Tibial artery (tissue), 4 donors: Measurements from ENCODE around the gene SCG5.

ENCODE experiments used
- DNase-seq, 2 donors: peaks; one replicate each; pipeline ENCODE4 v3.0.0-alpha.2; 2019
- H3K27ac ChIP-seq, 2 donors: fragments of 200-600 bp; sonication (generic) in 1 of 2; 1 replicate in 1 of 2; 2 replicates in 1 of 2; pipeline ENCODE4 v1.5.1; 2018 to 2019; ENCODE audit warnings: mild to moderate bottlenecking in 1 of 2
- H3K27me3 ChIP-seq, 2 donors: fragments of 200-600 bp; sonication (generic) in 1 of 2; one replicate each; pipeline versions ENCODE4 v1.5.1 to v1.6.0; 2016 to 2019
- H3K36me3 ChIP-seq, 3 donors: fragments of 200-600 bp; sonication (generic) in 2 of 3; one replicate each; pipeline ENCODE4 v1.5.1; 2016 to 2019; ENCODE audit warnings: mild to moderate bottlenecking in 2 of 3
- H3K4me1 ChIP-seq, 4 donors: fragments of 200-600 bp; sonication (generic) in 2 of 4; 1 replicate in 3 of 4; 2 replicates in 1 of 4; pipeline ENCODE4 v1.5.1; 2016 to 2019
- H3K4me3 ChIP-seq, 2 donors: fragments of 200-600 bp; sonication (generic) in 1 of 2; 1 replicate in 1 of 2; 2 replicates in 1 of 2; pipeline ENCODE4 v1.5.1; 2018 to 2019; ENCODE audit warnings: mild to moderate bottlenecking in 2 of 2
- H3K9me3 ChIP-seq, 3 donors: fragments of 200-600 bp; sonication (generic) in 1 of 3; one replicate each; pipeline ENCODE4 v1.5.1; 2016 to 2019
- intact Hi-C: fragments of 100-400 bp; cut with DNase I; formaldehyde crosslinking; loops from one replicate; pipeline ENCODE4 v1.15.0; 2023; ENCODE audit warnings: low total_unique reads
- TF ChIP-seq, protein P1 (sequence below), 2 experiments: fragments of 200-600 bp in 1 of 2; fragments of 450-650 bp in 1 of 2; IDR thresholded peaks; one replicate each; pipeline ENCODE4 v1.5.1; 2017 to 2019; ENCODE audit warnings: antibody characterized with exemption in 2 of 2, mild to moderate bottlenecking in 1 of 2, moderate library complexity in 1 of 2

Gene SCG5

DNA sequence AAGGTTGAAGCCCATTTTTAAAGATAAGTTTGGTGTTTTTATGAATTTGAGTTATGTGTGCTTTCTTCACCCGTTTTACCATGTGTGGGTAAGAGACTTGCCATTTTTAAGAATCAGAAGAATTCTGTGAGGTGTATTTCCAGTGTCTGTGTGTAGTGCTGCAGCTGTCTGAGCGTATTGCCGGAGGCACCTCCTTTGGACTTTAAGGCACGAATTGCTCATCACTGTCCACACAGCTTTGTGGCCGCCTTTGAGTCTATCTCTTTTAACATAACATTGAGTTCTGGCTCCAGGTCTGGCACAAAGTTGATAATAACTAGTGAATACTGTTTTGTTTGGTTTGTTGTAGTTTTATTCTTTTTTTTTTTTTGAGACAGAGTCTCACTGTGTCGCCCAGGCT, 25.8 kb downstream of the SCG5 start:
- no peak for DNase-seq
- Histone ChIP-seq H3K9me3 (no peaks in the 10 kb centered on the region), H3K27me3 (peaks cover 0 to 2% of the 10 kb centered on the region in 2 donors), H3K36me3 (no peaks in the 10 kb centered on the region), H3K4me3 (no peak overlapping the region), H3K27ac (no peak overlapping the region), H3K4me1 (no peaks in the 10 kb centered on the region)
- intact Hi-C loops, result loop anchor here (10.0 kb wide), 1 partner anchor 177 kb away; no protein-coding TSS in a partner anchor
- TF ChIP-seq, protein P1, sequence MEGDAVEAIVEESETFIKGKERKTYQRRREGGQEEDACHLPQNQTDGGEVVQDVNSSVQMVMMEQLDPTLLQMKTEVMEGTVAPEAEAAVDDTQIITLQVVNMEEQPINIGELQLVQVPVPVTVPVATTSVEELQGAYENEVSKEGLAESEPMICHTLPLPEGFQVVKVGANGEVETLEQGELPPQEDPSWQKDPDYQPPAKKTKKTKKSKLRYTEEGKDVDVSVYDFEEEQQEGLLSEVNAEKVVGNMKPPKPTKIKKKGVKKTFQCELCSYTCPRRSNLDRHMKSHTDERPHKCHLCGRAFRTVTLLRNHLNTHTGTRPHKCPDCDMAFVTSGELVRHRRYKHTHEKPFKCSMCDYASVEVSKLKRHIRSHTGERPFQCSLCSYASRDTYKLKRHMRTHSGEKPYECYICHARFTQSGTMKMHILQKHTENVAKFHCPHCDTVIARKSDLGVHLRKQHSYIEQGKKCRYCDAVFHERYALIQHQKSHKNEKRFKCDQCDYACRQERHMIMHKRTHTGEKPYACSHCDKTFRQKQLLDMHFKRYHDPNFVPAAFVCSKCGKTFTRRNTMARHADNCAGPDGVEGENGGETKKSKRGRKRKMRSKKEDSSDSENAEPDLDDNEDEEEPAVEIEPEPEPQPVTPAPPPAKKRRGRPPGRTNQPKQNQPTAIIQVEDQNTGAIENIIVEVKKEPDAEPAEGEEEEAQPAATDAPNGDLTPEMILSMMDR (IDR thresholded peaks at IDR 0.05), result no peak

DNA sequence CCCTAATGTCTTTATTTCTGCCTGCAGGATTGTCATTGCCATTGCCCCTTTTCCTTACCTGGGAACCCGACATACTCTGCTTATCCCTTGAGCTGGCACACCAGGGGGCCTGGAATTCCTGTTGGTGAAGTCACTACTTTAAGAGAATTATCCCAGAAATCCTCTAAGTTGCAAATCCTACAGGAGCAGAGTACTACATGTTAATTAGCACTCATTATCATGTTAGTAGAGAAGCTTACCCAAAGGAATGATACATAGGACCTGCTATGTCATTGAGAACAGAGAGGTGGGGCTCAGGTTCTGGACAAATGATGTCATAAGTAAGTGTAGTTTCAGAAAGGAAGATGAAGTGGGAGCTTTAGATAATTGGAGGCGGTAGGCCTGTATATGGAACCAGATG, 27.4 kb downstream of the SCG5 start:
- H3K27me3 ChIP-seq, result peaks cover 0 to 5% of the 10 kb centered on the region in 2 donors
- H3K4me1 ChIP-seq, result no peaks in the 10 kb centered on the region
- no peaks in the 10 kb centered on the region for H3K9me3 ChIP-seq
- no peaks in the 10 kb centered on the region for H3K36me3 ChIP-seq
- no peak for DNase-seq
- intact Hi-C loops, result loop anchor here (10.0 kb wide), 1 partner anchor 176 kb away; no protein-coding TSS in a partner anchor
- H3K4me3 ChIP-seq, result no peak overlapping the region
- TF ChIP-seq, protein P1 (IDR thresholded peaks at IDR 0.05), result no peak
- no peak overlapping the region for H3K27ac ChIP-seq

DNA sequence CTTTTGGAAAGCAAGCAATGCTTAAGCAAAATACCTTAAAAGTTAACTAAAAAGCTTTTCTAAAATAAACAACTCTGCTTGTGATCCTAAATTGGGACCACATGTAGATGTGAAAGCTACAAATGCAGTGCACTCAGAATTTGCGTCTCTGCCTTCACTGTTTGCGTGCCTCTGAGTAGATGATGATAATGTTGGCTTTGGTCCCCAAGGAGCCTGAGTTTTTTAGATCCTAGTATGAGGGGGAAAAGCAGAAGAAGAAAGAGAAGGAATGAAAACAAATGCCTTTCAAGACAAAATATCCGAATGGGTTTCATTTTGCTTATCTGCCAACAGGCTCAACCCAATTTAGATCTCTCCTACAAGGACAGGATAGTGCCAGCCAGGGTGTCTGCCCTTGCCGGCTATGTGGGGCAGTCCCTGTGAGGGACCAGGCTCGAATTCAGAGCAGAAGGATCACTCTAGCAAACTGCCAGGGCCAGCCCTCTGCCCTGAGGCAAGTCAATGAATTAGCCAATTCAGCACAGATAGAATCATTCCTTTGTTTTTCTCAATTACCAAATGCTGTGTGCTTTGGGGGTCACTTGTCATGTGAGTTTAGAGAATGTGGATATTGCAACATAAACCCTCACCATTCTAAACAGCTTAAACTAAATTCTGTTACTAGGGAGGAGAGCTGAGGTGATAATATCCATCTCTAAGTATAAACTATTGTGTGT, 28.5 kb downstream of the SCG5 start:
- no peak overlapping the region for H3K27ac ChIP-seq
- intact Hi-C loops, result loop anchor here (10.0 kb wide), 1 partner anchor 175 kb away; no protein-coding TSS in a partner anchor
- no peak overlapping the region for H3K4me3 ChIP-seq
- H3K36me3 ChIP-seq, result no peaks in the 10 kb centered on the region
- no peaks in the 10 kb centered on the region for H3K4me1 ChIP-seq
- no peaks in the 10 kb centered on the region for H3K9me3 ChIP-seq
- peaks cover 0 to 5% of the 10 kb centered on the region in 2 donors for H3K27me3 ChIP-seq
- TF ChIP-seq, protein P1 (IDR thresholded peaks at IDR 0.05), result no peak
- DNase-seq, result peak in 1 of 2 donors; percentile 36

DNA sequence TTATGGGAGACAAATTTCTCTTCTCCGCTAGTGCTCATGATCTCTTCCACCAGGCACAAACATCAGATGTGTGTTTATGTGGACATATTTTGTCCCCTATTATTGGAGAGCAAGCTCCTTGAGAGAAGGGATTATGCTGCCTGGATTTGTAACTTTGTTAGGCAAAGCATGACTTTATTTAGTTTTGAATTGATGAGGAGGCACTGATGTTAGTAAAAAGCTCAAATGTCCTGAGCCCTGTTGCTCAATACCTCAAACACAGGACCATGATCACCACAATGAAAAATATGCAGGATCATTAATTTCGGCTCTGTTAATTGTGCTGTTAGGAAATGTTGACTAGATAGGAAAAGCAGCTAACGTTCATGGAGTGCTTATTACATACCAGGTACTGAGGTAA, 29.1 kb downstream of the SCG5 start:
- DNase-seq, result no peak
- Histone ChIP-seq H3K9me3 (no peaks in the 10 kb centered on the region), H3K36me3 (no peaks in the 10 kb centered on the region), H3K4me1 (no peaks in the 10 kb centered on the region), H3K27ac (no peak overlapping the region), H3K4me3 (no peak overlapping the region), H3K27me3 (peaks cover 0 to 5% of the 10 kb centered on the region in 2 donors)
- intact Hi-C loops, result no loop called here
- TF ChIP-seq, protein P1 (IDR thresholded peaks at IDR 0.05), result no peak

DNA sequence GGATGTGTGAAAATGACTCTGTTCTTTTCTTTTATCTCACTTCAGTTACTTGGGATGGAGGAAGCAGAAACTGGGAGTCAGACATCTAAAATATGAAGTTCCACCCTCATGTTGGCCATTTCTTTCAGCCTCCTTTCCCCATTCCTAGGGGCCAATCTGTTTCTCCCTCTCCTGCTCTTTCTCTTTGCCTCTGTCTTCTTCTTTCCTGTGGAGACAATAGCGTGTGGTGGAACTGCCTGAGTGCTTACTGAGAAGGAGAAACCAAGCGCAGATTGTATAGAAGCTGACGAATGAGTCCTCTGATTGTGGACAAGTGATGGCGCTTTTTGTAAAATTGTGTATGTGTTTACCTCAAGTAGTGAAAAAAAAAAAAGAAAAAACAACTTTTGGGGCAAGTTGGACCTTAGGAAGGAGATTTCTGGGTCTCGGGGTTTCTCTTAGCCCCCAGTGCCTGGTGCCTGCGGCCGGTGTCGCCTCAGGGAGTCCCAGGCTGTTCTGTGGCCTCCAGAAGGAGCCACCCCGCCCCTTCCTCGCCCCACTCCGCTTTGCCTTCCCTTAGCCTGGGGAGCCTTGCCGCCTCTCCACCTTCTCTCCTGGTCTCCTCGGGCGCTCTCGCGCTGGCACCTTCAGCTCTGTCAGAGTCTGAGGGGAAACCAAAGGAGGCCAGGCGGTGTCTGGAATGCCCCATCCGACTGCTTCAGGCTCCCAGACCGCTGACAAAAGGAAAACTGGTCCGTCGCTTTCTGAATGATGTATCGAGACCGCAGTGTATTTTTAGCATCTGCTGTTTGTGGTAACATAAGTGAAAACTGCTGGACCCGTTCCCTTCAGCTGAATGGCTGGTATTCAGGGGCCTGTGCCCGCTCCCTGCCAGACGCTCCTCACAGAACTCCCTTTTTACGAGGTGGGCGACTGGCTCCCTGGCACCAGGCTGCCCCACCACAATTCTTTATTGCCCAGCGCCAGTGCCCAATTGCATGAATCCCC, 30.1 kb downstream of the SCG5 start:
- TF ChIP-seq, protein P1 (IDR thresholded peaks at IDR 0.05), result no peak
- H3K4me1 ChIP-seq, result no peaks in the 10 kb centered on the region
- intact Hi-C loops, result no loop called here

More for the DNA sequence above, 30.1 kb downstream of the SCG5 start:
- Histone ChIP-seq H3K27ac (no peak overlapping the region), H3K4me3 (no peak overlapping the region), H3K27me3 (peaks cover 0 to 5% of the 10 kb centered on the region in 2 donors), H3K9me3 (no peaks in the 10 kb centered on the region), H3K36me3 (no peaks in the 10 kb centered on the region)
- no peak for DNase-seq
